HG03103 (cell line): ENCODE data around the gene NBAS.

Source experiments
- ATAC-seq: cut with Tn5 transposase; IDR thresholded peaks from one replicate; pipeline ENCODE4 v1.9.1; 2021; ENCODE audit warnings: low read depth; ENCODE audit not compliant: unreplicated experiment

Gene NBAS

DNA sequence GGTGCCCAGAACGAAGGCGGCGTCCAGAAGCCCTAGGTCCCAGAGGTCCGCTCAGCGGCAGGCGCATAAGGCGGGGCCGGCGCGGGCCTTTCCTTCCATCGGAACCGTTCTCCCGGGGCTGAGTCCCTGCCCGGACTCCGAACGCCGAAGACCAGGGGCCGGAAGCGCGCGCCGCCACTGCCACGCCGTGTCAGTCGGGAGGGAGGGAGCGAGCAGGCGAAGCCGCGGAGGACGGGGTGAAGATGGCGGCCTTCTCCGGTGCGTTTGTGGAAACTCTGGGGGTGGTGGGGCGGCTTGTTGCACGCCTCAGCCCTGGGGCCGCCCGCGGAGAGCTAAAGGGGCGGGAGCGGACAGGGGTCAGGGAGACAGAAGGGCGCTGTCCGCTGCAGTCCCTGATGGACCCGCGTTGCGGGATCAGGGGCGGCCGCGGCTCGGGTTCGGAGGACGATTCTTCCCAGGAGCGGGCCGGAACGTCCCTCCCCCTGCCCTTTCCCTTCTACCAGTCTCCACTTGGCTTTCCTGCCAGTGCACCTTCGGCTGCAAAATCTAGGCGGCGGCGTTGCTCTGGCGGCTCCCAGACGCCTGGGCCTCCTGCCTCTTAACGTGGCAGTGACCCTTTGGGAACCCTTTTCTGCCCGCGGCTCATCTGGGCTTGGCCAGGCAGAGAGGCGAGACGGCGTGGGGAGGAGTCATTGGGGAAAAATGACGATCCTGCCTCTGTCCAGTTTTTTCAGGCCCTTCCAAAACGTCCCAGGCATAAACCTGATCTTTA is 30.7 kb upstream of the NBAS start, which contains the start of gene DDX1:
Gene DDX1 (plus strand): TSS at position 177 of the 772 bp plus-strand sequence. CDS start 66 bp downstream, at position 243.
- peak; percentile 90 for ATAC-seq

GRCh38 chr2:15591373-15591691 is 30.2 kb upstream of the NBAS start:
- no peak for ATAC-seq

- no peak for ATAC-seq
Measured at GRCh38 chr2:15588329-15588919, 27.3 kb upstream of the NBAS start.

DNA sequence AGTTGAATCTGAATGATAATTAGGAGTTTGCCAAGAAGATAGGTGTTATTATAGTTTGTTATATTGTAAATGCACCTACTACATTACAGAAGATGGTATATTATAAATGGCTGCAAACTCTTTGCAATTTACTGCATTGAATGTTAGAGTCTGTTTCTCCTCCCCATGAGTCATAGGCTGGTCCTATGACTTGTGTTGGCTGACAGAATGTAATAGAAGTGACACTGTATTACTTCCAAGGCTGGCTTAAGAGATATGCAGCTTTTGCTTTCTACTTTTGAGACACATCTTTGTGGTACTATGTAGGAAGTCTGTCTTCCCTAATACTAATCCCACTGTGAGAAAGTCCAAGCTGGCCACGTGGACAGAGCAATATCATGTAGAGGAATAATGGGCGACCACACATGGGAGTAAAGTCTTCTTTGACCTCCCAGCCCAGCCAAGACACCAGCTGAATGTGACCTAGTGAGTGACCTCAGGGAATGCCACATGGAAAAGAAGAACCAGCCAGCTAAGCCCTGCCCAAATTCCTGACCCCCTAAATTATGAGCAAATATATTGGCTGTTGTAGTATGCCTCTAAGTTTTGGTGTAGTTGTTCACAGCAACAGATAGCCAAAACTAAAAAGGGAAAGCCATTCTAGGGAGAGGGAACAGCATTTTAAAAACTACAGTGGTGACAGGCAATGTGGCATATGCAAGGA is 23.8 kb upstream of the NBAS start:
- ATAC-seq: no peak

DNA sequence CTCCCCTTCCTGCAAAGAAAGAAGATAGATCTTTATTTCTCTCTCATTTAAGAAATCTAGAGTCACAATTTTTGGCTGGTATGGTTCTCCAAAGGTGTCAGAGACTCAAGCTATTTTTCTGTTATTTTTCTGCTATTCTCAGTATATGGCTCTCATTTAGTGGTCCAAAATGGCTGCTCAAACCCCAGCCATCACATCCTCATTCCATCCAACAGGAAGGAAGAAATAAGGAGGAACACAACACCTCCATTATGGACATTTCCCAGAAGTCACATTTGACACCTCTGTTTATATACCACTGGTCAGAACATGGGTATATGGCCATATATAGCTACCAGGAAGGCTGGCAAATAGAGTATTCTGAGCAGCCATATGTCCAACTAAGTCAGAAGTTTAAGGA is 23.2 kb upstream of the NBAS start:
- ATAC-seq: no peak

DNA sequence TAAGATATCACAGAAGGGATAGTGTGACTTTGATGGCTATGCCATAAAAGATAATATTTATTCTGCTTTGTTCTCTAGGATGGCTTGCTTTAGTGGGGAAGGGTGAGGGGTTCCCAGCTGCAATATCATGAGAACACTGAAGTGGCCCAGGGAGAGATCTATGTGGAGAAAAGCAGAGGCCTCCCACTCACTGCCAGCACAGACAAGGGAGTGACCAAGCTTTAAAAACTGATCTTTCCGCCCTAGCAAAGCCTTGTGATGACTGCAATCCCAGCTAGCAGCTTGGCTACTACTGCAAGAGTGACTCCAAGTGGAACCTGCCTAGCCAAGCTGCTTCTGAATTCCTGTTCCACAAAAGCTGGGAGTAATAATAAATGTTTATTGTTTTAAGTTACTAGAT is 22.7 kb upstream of the NBAS start:
- ATAC-seq: no peak

DNA sequence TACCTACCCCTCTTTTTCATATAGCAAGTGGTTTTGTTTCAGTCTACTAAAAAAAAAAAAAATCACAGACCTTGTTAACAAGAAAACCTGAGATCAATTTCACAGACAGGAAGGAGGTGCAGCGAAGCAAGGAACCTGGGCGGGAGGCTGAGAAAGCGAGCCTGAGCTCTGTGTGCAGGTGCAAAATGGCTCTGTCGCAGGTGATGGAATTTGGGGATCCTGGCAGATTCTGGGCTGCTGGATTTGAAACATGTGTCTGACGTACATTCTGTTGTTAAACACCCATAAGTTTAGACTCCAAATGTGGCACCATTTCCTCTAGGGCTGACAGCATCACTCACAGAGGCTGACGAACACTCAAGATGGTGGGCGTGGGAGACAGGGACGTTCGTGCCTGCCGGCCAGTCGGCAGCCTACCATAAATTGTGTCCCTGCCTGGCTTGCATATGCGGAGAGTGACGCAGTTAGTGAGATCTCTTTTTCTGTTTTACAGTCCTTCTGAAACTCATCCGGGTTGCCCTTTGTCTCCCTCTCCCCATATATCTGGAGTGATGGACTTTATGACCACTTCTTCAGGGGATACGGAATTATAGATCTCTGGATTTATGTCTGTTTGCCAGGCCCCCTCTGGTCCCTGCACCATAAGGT is 21.7 kb upstream of the NBAS start:
- ATAC-seq: peak; percentile 59

DNA sequence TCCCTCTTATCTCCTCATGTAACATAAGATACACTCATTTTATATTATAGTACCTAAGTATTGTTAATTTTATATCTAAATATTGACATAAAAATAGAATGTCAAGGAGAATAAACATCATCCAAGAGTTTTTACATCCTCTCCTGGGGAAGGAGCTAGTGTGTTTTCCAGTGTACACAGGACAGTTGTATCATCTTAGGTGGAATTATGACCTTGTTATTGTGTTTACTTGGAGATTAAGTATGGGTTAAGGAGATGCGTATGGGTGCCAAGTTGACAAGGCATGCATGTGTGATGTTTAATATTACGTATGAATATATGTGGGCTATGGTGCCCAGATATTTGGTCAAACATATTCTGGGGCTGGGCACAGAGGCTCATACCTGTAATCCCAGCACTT is 19.3 kb upstream of the NBAS start:
- ATAC-seq: no peak

GRCh38 chr2:15579641-15580040 is 18.5 kb upstream of the NBAS start:
- ATAC-seq: no peak

GRCh38 chr2:15577071-15577735 is 16.1 kb upstream of the NBAS start:
- peak; percentile 84 for ATAC-seq

DNA sequence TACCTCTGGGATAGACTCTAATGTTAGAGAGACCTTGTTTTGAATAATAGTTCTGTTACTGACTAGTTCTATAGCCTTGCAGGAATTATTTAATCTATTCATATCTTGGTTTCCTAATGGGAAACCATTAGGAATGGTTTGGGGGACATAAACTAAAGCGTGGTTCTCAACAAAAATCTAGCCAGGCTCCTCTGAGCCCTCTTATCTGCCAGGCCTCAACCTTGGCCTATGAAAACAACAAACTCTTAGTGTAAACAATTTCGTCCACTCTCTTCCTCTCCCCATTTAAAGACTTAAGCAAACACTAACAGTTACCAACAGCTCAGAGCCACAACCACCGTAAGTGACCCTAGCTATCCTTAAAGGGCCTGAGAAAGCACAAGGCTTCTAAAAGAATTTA is 10.6 kb upstream of the NBAS start:
- no peak for ATAC-seq

DNA sequence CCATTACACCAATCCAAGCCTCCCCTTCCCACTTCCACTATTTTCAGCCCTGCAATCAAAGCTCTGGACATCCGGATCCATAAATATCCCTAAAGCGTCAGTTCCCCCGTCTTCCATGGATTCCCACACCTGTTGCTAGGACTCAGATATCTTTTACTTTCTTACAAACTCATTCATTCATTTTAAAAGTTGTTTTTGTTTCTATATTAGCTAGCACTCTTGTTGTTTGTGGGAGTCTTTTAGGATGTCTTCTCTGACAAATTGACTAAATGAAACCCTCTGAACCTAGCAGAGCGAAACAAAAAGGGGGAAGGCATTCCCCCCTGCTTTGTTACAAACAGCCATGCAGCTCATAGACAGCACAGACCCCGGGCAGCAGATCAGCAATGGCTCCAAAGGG is 9.0 kb upstream of the NBAS start:
- ATAC-seq: no peak

- ATAC-seq: no peak
Measured at GRCh38 chr2:15568874-15569273, 7.7 kb upstream of the NBAS start.

DNA sequence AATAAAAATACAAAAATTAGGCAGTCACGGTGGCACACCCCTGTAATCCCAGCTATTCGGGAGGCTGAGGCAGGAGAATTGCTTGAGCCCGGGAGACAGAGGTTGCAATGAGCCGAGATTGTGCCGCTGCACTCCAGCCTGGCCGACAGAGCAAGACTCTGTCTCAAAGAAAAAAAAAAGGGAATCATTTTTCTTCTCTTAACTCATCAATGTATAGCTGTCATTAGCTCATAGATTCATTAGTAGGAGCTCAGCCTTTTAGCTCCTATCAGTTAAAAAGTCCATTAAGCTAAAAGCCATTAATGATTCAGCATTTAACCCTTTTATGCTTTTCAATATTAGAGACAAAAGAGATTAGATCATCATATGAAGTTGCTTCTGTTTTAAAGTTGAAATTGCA is 5.8 kb upstream of the NBAS start:
- ATAC-seq: no peak

DNA sequence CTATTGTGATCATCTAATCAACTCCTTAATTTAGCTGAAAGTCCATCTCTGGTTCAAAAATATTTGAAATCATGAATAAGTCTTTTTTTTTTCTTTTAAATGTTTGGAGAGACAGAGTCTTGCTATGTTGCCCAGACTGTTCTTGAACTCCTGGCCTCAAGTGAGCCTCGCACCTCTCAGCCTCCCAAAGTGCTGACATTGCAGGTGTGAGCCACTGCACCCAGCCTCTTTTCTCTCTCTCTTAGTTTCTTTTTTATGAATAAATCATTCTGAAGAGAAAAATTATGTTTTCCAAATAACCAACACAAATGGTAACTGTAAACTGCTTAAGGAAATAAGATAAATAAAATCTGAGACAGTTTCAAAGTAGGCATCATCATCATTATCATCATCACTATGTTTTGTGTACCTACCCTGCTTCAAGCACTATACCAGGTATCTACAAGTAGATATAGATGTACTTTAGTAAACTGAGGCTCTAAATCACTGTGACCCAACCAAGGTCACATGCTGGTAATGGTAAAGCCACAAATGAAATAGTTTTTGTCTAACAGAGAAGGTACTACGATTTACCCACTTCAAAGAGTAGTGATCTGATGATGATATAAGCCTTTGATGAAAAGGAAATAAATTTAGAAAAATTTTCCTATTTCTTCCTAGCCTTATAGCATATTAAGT is 5.0 kb upstream of the NBAS start:
- no peak for ATAC-seq

GRCh38 chr2:15565392-15565791 is 4.3 kb upstream of the NBAS start:
- no peak for ATAC-seq

DNA sequence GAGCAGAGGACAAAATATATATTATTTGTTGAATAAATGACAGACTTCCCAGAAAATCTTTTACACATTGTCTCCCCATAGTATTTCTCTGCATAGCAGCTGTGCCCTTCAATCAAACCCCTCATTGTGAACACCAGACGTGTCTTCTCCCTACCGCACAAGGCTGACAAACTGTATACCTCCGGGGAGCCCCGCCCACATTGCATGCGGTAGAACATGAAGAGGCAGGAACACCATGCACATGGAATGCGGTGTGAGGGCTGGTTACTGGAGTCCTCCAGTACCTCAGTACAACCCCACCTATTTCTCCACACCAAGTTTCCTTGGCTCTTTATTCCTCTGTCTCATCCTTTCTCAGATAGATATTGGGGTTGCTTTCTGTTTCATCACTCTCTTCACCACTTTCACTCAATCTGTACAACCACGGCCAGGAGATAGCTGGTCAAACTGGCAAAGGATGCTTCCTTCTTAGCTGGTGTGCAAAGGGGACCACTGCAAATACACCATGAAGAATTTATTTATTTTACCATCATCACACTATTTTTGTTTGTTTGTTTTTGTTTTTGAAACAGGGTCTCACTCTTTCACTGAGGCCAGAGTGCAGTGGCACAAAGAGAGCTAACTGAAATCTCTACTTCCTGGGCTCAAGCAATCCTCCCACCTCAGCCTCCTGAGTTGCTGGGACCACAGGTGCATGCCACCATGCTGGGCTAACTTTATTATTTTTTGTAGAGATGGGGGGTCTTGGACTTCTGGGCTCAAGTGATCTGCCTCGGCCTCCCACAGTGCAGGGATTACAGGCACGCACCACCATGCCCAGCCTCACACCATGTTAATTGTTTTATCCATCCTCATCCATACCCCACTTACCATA is 2.3 kb upstream of the NBAS start:
- ATAC-seq: no peak

DNA sequence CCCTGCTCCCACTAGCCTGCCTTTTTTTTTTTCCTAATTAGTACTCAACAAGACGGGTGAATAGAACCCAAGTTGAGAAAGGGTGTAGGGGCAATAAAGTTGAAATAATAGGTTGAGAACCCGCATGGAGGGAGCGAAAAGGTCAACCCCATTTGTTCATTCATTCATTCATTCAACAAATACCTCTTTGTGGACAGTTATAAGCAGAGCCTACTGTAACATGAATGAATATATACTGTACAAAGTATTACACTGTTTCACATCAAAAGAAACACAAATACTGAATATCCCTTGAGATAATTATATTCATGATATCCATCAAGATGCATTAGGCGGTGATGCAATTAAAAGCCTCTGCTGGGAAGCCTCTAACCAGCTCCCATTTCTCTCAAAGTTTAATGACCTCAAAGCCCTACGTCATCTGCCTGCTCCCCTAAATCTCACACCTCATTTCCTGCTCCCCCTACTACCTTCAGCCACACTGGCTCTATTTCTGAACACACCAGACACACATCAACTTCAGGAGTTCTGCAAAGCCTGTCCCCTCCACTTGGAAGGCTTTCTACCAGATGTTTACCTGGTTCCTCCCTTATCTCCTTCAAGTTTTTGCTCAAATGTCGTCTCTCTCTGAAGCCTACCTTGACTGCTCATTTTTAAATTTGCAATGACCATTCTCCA is 1.4 kb upstream of the NBAS start:
- ATAC-seq: no peak
